Measurements from ENCODE around the gene SMIM29.
"Not testable (repeated sequence)": the region's sequence is repeated elsewhere in the genome, so short reads cannot be mapped to it uniquely, and the experiment has no call there.

The SMIM29 gene

DNA sequence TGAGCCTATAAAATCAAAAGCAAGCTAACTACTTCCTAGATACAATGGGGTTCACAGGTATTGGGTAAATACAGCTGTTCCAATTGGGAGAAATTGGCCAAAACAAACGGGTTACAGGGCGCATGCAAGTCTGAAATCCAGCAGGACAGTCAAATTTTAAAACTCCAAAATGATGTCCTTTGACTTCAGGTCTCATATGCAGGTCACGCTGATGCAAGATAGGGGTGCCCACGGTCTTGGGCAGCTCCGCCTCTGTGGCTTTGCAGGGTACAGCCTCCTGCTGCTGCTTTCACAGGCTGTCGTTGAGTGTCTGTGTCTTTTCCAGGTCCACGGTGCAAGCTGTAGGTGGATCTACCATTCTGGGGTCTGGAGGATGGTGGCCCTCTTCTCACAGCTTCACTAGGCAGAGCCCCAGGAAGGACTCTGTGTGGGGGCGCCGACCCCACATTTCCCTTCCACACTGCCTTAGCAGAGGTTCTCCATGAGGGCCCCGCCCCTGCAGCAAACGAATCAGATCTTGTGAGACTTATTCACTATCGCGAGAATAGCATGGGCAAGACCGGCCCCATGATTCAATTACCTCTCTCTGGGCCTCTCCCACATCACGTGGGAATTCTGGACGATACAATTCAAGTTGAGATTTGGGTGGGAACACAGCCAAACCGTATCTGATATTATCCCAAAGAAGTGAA, 11.9 kb upstream of the SMIM29 start:
- no peaks in the 10 kb centered on the region for H3K9me3 ChIP-seq (ENCODE audit: low read length)
- H3K27ac ChIP-seq (ENCODE audit: low read depth, low read length) = no peak overlapping the region
- no peaks in the 10 kb centered on the region for H3K36me3 ChIP-seq (ENCODE audit: insufficient read depth, low read length)
- no peak overlapping the region for H3K4me3 ChIP-seq (ENCODE audit: low read depth in 1 of 2, low read length in 2 of 2)
- no peaks in the 10 kb centered on the region for H3K4me1 ChIP-seq (ENCODE audit: insufficient read depth, low read length)
- H3K9ac ChIP-seq (ENCODE audit: low read length) = no peak overlapping the region
- no peaks in the 10 kb centered on the region for H3K27me3 ChIP-seq (ENCODE audit: control insufficient read depth in 1 of 2, insufficient read depth in 2 of 2, low read length in 2 of 2)

DNA sequence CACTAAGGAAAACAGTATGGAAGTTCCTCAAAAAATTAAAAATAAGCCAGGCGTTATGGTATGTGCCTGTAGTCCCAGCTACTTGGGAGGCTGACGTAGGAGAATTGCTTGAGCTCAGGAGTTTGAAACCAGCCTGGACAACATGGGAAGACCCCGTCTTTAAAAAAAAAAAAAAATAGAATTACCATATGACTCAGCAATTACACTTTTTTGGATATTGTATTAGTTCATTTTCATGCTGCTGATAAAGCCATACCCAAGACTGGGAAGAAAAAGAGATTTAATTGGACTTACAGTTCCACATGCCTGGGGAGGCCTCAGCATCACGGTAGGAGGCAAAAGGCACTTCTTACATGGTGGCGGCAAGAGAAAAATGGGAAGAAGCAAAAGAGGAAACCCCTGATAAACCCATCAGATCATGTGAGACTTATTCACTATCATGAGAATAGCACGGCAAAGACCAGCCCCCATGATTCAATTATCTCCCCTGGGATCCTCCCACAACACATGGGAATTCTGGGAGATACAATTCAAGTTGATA, 10.8 kb upstream of the SMIM29 start:
- Histone ChIP-seq H3K9ac (ENCODE audit: low read length) (no peak overlapping the region), H3K27me3 (ENCODE audit: control insufficient read depth in 1 of 2, insufficient read depth in 2 of 2, low read length in 2 of 2) (no peaks in the 10 kb centered on the region), H3K27ac (ENCODE audit: low read depth, low read length) (no peak overlapping the region), H3K36me3 (ENCODE audit: insufficient read depth, low read length) (no peaks in the 10 kb centered on the region), H3K4me3 (ENCODE audit: low read depth in 1 of 2, low read length in 2 of 2) (no peak overlapping the region), H3K4me1 (ENCODE audit: insufficient read depth, low read length) (no peaks in the 10 kb centered on the region), H3K9me3 (ENCODE audit: low read length) (no peaks in the 10 kb centered on the region)

DNA sequence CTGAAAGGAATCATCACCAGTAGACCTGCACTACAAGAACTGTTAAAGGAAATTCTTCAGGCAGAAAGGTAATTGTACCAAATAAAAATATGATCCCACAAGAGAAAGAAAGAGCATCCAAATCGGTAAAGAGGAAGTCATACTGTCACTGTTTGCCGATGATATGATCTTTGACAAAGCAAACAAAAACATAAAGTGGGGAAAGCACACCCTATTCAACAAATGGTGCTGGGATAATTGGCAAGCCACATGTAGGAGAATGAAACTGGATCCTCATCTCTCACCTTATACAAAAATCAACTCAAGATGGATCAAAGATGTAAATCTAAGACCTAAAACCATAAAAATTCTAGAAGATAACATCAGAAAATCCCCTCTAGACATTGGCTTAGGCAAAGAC, 3.6 kb upstream of the SMIM29 start:
- H3K36me3 ChIP-seq (ENCODE audit: insufficient read depth, low read length); H3K9me3 ChIP-seq (ENCODE audit: low read length); H3K27ac ChIP-seq (ENCODE audit: low read depth, low read length); H3K4me3 ChIP-seq (ENCODE audit: low read depth in 1 of 2, low read length in 2 of 2); H3K9ac ChIP-seq (ENCODE audit: low read length); H3K27me3 ChIP-seq (ENCODE audit: control insufficient read depth in 1 of 2, insufficient read depth in 2 of 2, low read length in 2 of 2): not testable (repeated sequence)
- peaks cover 11% of the 10 kb centered on the region for H3K4me1 ChIP-seq (ENCODE audit: insufficient read depth, low read length)

DNA sequence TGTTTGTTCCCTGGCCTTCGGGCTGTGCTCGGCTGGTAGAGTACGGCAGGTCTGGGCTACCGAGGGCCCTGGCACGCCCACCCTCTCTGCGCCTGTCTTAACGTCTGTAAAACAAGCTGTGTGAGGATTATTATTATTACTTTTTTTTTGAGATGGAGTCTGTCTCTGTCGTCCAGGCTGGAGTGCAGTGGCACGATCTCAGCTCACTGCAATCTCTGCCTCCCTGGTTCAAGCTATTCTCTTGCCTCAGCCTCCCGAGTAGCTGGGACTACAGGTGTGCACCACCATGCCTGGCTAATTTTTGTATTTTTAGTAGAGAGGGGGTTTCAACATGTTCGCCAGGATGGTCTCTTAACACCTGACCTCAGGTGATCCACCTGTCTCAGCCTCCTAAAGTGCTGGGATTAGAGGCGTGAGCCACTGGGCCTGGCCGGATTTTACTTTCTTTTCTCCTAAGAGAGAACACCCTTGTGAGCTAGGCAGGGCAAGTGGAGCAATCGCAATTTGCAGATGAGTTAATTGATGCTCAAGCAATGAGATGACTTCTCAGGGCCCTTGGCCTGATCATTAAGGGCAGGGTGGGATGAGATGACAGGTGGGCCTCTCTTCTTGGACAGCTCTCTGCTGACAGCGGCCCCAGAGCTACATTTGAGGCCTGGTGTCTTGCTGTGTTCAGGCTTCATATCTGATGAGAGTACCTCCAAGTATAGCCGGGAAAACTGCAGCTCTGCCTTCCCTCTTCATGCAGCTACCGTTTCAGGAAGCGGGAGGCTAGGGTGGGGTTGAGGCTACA, 859 bp upstream of the SMIM29 start:
- peak overlapping the region; percentile 81 for H3K27ac ChIP-seq (ENCODE audit: low read depth, low read length)
- no peaks in the 10 kb centered on the region for H3K27me3 ChIP-seq (ENCODE audit: control insufficient read depth in 1 of 2, insufficient read depth in 2 of 2, low read length in 2 of 2)
- H3K36me3 ChIP-seq (ENCODE audit: insufficient read depth, low read length) = no peaks in the 10 kb centered on the region
- peak overlapping the region; percentile 76 to 77 for H3K4me3 ChIP-seq (ENCODE audit: low read depth in 1 of 2, low read length in 2 of 2)
- no peaks in the 10 kb centered on the region for H3K9me3 ChIP-seq (ENCODE audit: low read length)
- peak overlapping the region; percentile 33 for H3K9ac ChIP-seq (ENCODE audit: low read length)
- peaks cover 11% of the 10 kb centered on the region for H3K4me1 ChIP-seq (ENCODE audit: insufficient read depth, low read length)

DNA sequence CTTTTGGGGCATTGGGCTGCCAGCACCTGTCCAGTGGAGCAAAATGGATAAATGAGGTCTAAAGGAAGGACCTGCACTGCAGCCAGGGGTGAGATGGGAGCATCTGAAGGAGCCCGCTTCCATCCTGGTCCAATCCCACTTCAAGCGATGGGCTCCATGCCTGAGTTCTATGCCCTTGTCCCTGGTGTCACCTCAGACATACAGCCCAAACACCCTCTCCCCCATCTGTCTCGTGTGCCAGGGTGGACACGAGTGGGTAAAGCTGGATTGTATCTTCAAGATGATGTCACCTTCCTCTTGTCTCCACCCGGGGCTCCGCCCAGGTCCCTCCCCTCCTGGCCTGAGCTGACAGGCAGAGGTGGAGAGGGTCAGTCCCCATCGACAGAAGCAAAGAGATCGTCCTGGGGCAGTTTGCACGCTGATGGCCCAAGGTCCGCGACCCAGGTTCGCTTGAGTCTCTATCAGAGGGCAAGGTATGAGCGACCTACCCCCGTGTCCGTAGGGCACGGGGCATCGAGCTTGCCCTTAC, 544 bp downstream of the SMIM29 start:
- no peaks in the 10 kb centered on the region for H3K36me3 ChIP-seq (ENCODE audit: insufficient read depth, low read length)
- H3K4me3 ChIP-seq (ENCODE audit: low read depth in 1 of 2, low read length in 2 of 2) = peak overlapping the region; percentile 76
- H3K27me3 ChIP-seq (ENCODE audit: control insufficient read depth in 1 of 2, insufficient read depth in 2 of 2, low read length in 2 of 2) = no peaks in the 10 kb centered on the region
- H3K27ac ChIP-seq (ENCODE audit: low read depth, low read length) = peak overlapping the region; percentile 94
- H3K9ac ChIP-seq (ENCODE audit: low read length) = peak overlapping the region; percentile 75
- peaks cover 20% of the 10 kb centered on the region for H3K4me1 ChIP-seq (ENCODE audit: insufficient read depth, low read length)
- H3K9me3 ChIP-seq (ENCODE audit: low read length) = no peaks in the 10 kb centered on the region

DNA sequence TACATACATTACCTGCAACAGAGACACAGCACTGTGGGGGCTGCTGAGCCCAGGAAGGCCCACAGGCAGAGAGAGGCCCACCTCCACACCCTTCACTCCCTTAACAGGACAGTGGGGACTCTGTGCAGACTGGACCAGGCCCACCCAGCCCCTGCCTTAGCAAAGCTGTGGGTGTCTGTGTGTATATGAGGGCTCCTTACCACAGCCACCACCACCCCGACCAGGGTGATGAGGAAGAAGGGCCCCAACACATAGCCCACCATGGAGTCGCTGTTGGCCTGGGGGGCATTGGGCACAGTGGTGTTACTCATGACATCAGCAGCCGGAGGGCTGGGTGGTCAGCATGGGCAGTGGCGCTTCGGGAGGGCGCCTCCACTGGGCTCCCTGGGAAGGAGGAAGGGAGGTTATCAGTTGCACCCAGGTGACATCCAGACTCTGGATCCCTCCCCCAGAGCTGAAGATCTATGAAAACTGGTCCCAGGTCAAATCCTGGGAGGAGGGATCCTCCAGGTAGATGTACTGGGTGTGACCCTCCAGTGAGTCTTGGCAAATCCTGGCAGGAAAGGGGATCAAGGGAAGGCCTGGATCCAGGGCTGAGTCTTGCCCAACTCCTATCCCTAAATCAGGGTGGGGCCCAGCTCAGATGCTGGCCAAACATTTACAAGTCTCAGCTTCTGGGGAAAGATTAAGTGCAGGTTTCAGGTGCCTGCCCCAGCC, 1.2 kb downstream of the SMIM29 start:
- H3K9ac ChIP-seq (ENCODE audit: low read length) = peak overlapping the region; percentile 75
- H3K36me3 ChIP-seq (ENCODE audit: insufficient read depth, low read length) = peaks cover 1% of the 10 kb centered on the region
- peaks cover 20% of the 10 kb centered on the region for H3K4me1 ChIP-seq (ENCODE audit: insufficient read depth, low read length)
- no peaks in the 10 kb centered on the region for H3K27me3 ChIP-seq (ENCODE audit: control insufficient read depth in 1 of 2, insufficient read depth in 2 of 2, low read length in 2 of 2)
- H3K4me3 ChIP-seq (ENCODE audit: low read depth in 1 of 2, low read length in 2 of 2) = peak overlapping the region in 1 of 2 donors; percentile 13
- H3K9me3 ChIP-seq (ENCODE audit: low read length) = no peaks in the 10 kb centered on the region
- H3K27ac ChIP-seq (ENCODE audit: low read depth, low read length) = peak overlapping the region; percentile 94

DNA sequence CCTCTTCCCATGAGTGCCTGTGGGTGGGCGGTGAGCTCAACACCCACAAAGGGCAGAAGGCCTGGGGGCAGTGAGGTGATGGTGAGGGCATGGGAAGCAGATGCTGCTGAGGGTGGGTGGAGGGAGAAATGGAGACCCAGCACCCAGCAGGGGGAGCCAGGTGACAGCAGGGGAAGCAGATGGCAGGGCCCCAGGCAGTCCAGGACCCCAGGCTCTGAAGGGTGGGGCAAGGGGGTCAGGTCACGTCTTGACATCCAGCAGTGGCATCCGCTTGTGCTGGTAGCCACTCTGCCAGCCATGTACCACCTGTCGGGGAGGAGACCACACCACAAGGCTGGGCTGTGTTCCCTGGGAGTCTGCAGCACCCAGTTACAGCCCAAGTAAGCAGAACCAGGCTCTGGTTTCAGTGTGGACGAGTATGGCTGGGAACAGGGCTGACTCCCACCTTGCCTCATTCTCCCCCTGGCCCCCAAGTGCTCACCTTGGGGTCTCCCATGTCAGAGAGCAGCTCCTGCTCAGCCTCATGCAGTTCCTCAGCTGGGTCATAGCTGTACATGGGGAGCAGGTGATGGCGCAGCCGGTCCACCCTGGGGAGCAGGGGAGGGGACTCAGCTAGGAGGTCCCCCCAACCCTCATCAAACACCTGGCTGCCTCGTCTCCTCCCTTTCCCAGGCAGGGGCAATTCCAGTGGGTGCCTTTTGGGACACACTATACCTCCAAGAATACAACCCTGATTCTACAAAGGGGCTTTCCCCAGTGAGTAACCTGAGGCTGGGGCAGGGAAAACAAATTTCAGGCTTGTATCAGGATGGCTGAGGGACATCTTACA, 2.0 kb downstream of the SMIM29 start:
- Histone ChIP-seq H3K4me3 (ENCODE audit: low read depth in 1 of 2, low read length in 2 of 2) (no peak overlapping the region), H3K27me3 (ENCODE audit: control insufficient read depth in 1 of 2, insufficient read depth in 2 of 2, low read length in 2 of 2) (no peaks in the 10 kb centered on the region), H3K27ac (ENCODE audit: low read depth, low read length) (no peak overlapping the region), H3K4me1 (ENCODE audit: insufficient read depth, low read length) (peaks cover 20% of the 10 kb centered on the region), H3K9me3 (ENCODE audit: low read length) (no peaks in the 10 kb centered on the region), H3K9ac (ENCODE audit: low read length) (no peak overlapping the region), H3K36me3 (ENCODE audit: insufficient read depth, low read length) (peaks cover 6% of the 10 kb centered on the region)

DNA sequence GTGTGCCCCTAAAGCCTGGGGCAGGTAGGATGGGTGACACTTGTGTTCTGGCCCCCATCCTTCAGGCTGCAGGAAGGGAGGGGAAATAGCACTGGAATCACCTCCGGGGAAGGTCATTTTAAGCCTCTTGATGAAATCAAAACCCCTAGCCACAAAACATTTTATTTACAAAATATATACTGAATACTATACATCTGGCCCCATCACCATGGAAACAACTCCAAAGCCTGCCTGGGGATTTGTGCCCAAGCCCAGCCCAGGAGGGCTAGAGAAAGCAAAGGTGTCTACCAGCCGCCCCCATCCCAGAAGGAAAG, 2.6 kb downstream of the SMIM29 start:
- Histone ChIP-seq H3K4me3 (ENCODE audit: low read depth in 1 of 2, low read length in 2 of 2) (no peak overlapping the region), H3K9ac (ENCODE audit: low read length) (no peak overlapping the region), H3K9me3 (ENCODE audit: low read length) (no peaks in the 10 kb centered on the region), H3K36me3 (ENCODE audit: insufficient read depth, low read length) (peaks cover 11% of the 10 kb centered on the region), H3K27me3 (ENCODE audit: control insufficient read depth in 1 of 2, insufficient read depth in 2 of 2, low read length in 2 of 2) (no peaks in the 10 kb centered on the region), H3K4me1 (ENCODE audit: insufficient read depth, low read length) (peaks cover 20% of the 10 kb centered on the region), H3K27ac (ENCODE audit: low read depth, low read length) (no peak overlapping the region)

DNA sequence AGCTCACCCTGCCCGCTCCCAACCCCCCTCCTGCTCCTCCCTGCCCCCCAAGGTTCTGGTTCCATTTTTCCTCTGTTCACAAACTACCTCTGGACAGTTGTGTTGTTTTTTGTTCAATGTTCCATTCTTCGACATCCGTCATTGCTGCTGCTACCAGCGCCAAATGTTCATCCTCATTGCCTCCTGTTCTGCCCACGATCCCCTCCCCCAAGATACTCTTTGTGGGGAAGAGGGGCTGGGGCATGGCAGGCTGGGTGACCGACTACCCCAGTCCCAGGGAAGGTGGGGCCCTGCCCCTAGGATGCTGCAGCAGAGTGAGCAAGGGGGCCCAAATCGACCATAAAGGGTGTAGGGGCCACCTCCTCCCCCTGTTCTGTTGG, 3.1 kb downstream of the SMIM29 start:
- not testable (repeated sequence) for H3K4me3 ChIP-seq (ENCODE audit: low read depth in 1 of 2, low read length in 2 of 2); H3K9ac ChIP-seq (ENCODE audit: low read length); H3K27ac ChIP-seq (ENCODE audit: low read depth, low read length); H3K9me3 ChIP-seq (ENCODE audit: low read length); H3K27me3 ChIP-seq (ENCODE audit: control insufficient read depth in 1 of 2, insufficient read depth in 2 of 2, low read length in 2 of 2)
- Histone ChIP-seq H3K36me3 (ENCODE audit: insufficient read depth, low read length) (peaks cover 11% of the 10 kb centered on the region), H3K4me1 (ENCODE audit: insufficient read depth, low read length) (peaks cover 20% of the 10 kb centered on the region)

DNA sequence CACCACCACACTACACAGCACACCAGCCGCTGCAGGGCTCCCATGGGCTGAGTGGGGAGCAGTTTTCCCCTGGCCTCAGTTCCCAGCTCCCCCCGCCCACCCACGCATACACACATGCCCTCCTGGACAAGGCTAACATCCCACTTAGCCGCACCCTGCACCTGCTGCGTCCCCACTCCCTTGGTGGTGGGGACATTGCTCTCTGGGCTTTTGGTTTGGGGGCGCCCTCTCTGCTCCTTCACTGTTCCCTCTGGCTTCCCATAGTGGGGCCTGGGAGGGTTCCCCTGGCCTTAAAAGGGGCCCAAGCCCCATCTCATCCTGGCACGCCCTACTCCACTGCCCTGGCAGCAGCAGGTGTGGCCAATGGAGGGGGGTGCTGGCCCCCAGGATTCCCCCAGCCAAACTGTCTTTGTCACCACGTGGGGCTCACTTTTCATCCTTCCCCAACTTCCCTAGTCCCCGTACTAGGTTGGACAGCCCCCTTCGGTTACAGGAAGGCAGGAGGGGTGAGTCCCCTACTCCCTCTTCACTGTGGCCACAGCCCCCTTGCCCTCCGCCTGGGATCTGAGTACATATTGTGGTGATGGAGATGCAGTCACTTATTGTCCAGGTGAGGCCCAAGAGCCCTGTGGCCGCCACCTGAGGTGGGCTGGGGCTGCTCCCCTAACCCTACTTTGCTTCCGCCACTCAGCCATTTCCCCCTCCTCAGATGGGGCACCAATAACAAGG, 3.6 kb downstream of the SMIM29 start:
- peaks cover 20% of the 10 kb centered on the region for H3K4me1 ChIP-seq (ENCODE audit: insufficient read depth, low read length)
- H3K9me3 ChIP-seq (ENCODE audit: low read length); H3K4me3 ChIP-seq (ENCODE audit: low read depth in 1 of 2, low read length in 2 of 2); H3K27me3 ChIP-seq (ENCODE audit: control insufficient read depth in 1 of 2, insufficient read depth in 2 of 2, low read length in 2 of 2); H3K27ac ChIP-seq (ENCODE audit: low read depth, low read length); H3K9ac ChIP-seq (ENCODE audit: low read length): not testable (repeated sequence)
- H3K36me3 ChIP-seq (ENCODE audit: insufficient read depth, low read length) = peaks cover 11% of the 10 kb centered on the region

Data from muscle layer of colon (tissue), 2 donors.